Measurements from ENCODE around the gene EIF1B. TPM values are rescaled to one million over a fixed set of nuclear protein-coding genes. Genes with fewer than 3 reads are reported as not detected.

EIF1B gene
- 103 and 105 TPM in 2 replicates for total RNA-seq
- long read RNA-seq, transcript EIF1B-201 (4 exons, 1,010 nt) = major isoform, 48 of 60 reads
- long read RNA-seq, partial matches to known transcripts = 5 of 60 reads
- long read RNA-seq, other reads (novel, unspliced or antisense) = 1 of 60 reads

GRCh38 chr3:40309418-40309924, at the start of gene EIF1B:
TSS of gene EIF1B (plus strand) at chr3:40309707. CDS start at chr3:40309942, 235 bp downstream.
- Mint-ChIP-seq H3K36me3 (ENCODE audit: insufficient read depth) (peaks cover 19% of the 10 kb centered on the region), H3K27me3 (no peaks in the 10 kb centered on the region), H3K4me1 (ENCODE audit: low read depth) (peaks cover 24% of the 10 kb centered on the region), H3K9me3 (ENCODE audit: low read depth) (no peaks in the 10 kb centered on the region), H3K4me3 (ENCODE audit: low read depth) (peak within 1 kb of the TSS; percentile 100), H3K27ac (peak within 1 kb of the TSS; percentile 100)
- TF ChIP-seq CTCF (IDR thresholded peaks at IDR 0.05; ENCODE audit: unreplicated experiment) = peak; percentile 96
- DNase-seq (ENCODE audit: low spot score, unreplicated experiment) = peak; percentile 96

- Mint-ChIP-seq H3K9me3 (ENCODE audit: low read depth) (no peaks in the 10 kb centered on the region), H3K4me1 (ENCODE audit: low read depth) (peaks cover 9% of the 10 kb centered on the region), H3K36me3 (ENCODE audit: insufficient read depth) (no peaks in the 10 kb centered on the region), H3K27me3 (peaks cover 24% of the 10 kb centered on the region), H3K27ac (no peak overlapping the region), H3K4me3 (ENCODE audit: low read depth) (no peak overlapping the region)
- TF ChIP-seq CTCF (IDR thresholded peaks at IDR 0.05; ENCODE audit: unreplicated experiment) = no peak
- DNase-seq (ENCODE audit: low spot score, unreplicated experiment) = no peak
Measured at GRCh38 chr3:40262331-40262730, 47.2 kb upstream of the EIF1B start.

- no peaks in the 10 kb centered on the region for H3K36me3 Mint-ChIP-seq (ENCODE audit: insufficient read depth)
- H3K27ac Mint-ChIP-seq = no peak overlapping the region
- no peak for TF ChIP-seq CTCF (IDR thresholded peaks at IDR 0.05; ENCODE audit: unreplicated experiment)
- DNase-seq (ENCODE audit: low spot score, unreplicated experiment) = no peak
- H3K27me3 Mint-ChIP-seq = peaks cover 16% of the 10 kb centered on the region
- no peaks in the 10 kb centered on the region for H3K9me3 Mint-ChIP-seq (ENCODE audit: low read depth)
- H3K4me3 Mint-ChIP-seq (ENCODE audit: low read depth) = no peak overlapping the region
- peaks cover 20% of the 10 kb centered on the region for H3K4me1 Mint-ChIP-seq (ENCODE audit: low read depth)
Measured at GRCh38 chr3:40264451-40264850, 45.1 kb upstream of the EIF1B start.

- no peak for TF ChIP-seq CTCF (IDR thresholded peaks at IDR 0.05; ENCODE audit: unreplicated experiment)
- Mint-ChIP-seq H3K27ac (no peak overlapping the region), H3K4me3 (ENCODE audit: low read depth) (no peak overlapping the region), H3K4me1 (ENCODE audit: low read depth) (peaks cover 20% of the 10 kb centered on the region), H3K9me3 (ENCODE audit: low read depth) (no peaks in the 10 kb centered on the region), H3K36me3 (ENCODE audit: insufficient read depth) (no peaks in the 10 kb centered on the region), H3K27me3 (peaks cover 13% of the 10 kb centered on the region)
- DNase-seq (ENCODE audit: low spot score, unreplicated experiment) = no peak
Measured at GRCh38 chr3:40265181-40265580, 44.3 kb upstream of the EIF1B start.

- H3K27me3 Mint-ChIP-seq = peaks cover 3% of the 10 kb centered on the region
- no peak overlapping the region for H3K4me3 Mint-ChIP-seq (ENCODE audit: low read depth)
- no peaks in the 10 kb centered on the region for H3K36me3 Mint-ChIP-seq (ENCODE audit: insufficient read depth)
- DNase-seq (ENCODE audit: low spot score, unreplicated experiment) = no peak
- H3K27ac Mint-ChIP-seq = peak overlapping the region; percentile 12
- H3K4me1 Mint-ChIP-seq (ENCODE audit: low read depth) = peaks cover 20% of the 10 kb centered on the region
- H3K9me3 Mint-ChIP-seq (ENCODE audit: low read depth) = no peaks in the 10 kb centered on the region
- TF ChIP-seq CTCF (IDR thresholded peaks at IDR 0.05; ENCODE audit: unreplicated experiment) = no peak
Measured at GRCh38 chr3:40267937-40268724, 41.4 kb upstream of the EIF1B start.
